CD4-positive, alpha-beta T cell treated with Interferon alpha-2 for 1 hour (primary cell): ENCODE measurements around the gene LPCAT4.
"Not testable (repeated sequence)": the region's sequence is repeated elsewhere in the genome, so short reads cannot be mapped to it uniquely, and the experiment has no call there.

Source experiments
- DNase-seq, 2 donors: peaks; one replicate each; pipeline ENCODE4 v3.0.0-alpha.2; 2020 to 2022

LPCAT4 gene

DNA sequence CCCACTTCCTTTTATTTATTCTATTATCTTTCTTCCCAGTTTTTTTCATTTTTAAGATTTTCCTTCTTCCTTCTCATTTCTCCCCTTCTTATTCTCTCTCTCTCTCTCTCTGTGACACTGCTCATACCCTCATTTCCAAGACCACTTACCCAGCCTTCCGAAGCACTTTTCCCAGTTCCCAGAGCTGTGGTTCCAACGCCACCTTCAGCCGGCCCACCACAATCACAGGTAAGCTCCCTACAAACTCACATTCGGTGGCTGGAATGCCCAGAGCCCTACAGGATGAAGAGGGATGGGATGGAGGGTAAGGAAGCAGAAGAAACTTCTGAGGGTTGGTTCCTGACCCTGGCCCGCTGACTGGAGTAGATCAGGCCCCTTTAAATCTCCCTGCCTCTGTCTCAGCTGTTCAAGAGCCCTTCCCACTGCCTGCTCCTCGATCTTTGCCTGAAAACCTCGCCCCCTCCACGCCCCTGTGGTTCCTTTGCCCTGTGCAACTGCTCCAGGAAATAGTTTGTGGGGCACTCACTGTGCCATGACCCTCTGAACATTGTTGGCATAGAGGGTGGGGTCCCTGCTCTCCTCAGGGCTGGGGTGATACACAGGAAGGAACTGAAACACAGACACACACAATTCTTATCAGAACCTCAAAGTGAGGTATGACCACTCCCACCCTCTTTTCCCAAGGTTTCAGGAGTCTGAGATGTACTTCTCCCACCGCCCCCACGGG is 4.8 kb downstream of the LPCAT4 start:
- DNase-seq = no peak

DNA sequence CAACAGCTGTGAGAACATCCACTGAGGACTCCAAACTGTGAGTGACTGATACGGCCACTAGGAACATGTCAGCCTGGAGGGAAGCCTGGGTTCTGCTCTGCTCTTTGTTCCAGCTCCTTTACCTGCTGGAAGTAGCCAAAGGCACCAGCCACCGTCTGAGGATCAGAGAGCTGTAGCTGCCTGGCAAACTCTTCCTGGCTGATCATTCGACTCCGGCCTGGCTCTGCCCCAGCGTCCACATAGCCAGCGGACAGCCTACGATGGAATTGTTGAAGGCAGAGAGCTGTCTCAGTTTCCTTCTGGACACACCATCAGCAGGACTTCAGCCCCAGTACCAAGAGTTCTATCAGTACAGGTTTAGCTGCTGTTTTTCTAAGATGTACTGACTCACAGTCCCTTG is 5.7 kb downstream of the LPCAT4 start:
- no peak for DNase-seq

GRCh38 chr15:34360298-34360697 is 6.7 kb downstream of the LPCAT4 start:
- DNase-seq = no peak

- DNase-seq = no peak
These were observed 7.6 kb downstream of the LPCAT4 start for GRCh38 chr15:34359416-34359815.

DNA sequence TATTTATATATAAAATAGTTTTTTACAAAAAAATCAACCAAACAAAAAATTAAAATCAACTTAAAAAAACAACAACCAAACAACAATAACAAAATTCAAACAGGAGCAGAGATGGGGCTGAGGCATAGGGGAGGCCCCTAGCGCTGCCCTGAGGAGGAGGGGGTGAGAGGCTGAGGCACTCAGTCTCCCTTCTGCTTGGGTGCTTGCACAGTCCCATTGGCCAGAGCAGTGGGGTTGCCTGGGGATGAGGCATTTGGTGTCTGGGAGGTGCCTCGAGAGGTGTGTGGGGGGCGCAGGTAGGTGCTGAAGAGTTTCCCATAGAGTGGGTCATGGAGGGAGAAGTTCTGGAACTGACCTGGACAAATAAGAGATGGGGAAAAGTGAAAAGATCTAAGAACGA is 8.0 kb downstream of the LPCAT4 start:
- no peak for DNase-seq

- DNase-seq = no peak
These were observed 8.6 kb downstream of the LPCAT4 start for GRCh38 chr15:34358367-34358766.

- DNase-seq = no peak
These were observed 9.3 kb downstream of the LPCAT4 start for GRCh38 chr15:34357653-34358052.

DNA sequence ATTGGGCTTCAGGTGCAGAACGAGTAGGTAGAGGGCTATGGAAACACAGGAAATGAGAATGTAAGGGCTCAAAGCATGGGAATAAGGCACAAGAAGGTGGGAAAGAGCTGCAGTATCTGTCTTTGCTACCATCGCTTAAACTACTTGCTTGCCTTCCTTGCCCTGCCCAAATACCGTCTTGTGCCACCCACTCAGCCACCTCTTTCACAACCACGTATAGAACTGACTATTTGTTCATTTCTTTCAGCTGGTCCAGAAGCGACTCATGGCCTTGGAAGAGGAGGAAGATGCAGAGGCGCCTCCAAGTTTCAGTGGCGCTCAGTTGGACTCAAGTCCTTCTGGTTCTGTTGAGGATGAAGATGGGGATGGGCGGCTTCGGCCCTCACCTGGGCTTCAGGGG is 11.8 kb downstream of the LPCAT4 start:
- no peak for DNase-seq

GRCh38 chr15:34354286-34354685 is 12.7 kb downstream of the LPCAT4 start:
- no peak for DNase-seq

DNA sequence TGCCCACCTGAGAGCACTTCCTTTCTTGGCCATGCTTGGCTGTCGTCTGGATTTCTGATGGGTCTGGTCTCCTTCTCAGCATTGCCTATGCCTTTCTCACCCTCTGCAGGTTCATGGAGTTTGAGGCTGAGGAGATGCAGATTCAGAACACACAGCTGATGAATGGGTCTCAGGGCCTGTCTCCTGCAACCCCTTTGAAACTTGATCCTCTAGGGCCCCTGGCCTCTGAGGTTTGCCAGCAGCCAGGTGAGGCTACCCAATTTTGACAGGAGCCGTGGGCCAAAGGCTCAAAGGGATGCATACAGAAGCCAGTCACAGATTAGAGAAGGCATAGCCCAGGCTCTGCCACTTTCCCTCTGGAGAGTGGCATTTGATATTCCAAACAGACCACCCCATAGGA is 13.4 kb downstream of the LPCAT4 start:
- no peak for DNase-seq

- not testable (repeated sequence) for DNase-seq
These were observed 14.0 kb downstream of the LPCAT4 start for GRCh38 chr15:34352996-34353395.

DNA sequence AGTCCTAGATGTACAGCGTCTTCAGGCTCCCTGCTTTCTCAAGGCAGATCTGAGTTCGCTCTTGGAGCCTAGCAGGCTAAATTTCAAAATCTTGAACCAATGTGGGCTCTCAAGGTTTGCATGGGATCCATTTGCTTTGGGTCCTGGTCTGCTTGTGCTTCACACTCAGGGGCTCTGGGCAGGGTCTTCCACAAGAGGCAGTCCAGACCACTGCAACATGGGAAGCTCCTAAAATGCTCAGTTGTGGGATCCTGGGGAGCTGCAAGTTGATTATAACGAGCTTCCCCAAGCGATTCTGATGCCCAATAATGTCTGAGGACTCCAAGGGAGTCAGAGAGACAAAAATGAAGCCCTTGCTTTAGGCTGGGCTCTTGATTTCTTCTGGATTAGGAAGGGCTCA is 17.2 kb downstream of the LPCAT4 start:
- no peak for DNase-seq

- DNase-seq = no peak
These were observed 18.2 kb downstream of the LPCAT4 start for GRCh38 chr15:34348735-34349300.

- DNase-seq = no peak
These were observed 18.9 kb downstream of the LPCAT4 start for GRCh38 chr15:34347951-34348638.

GRCh38 chr15:34342737-34343575 is 24.0 kb downstream of the LPCAT4 start, which contains the start of the genes NOP10 and NUTM1:
NOP10 (minus strand) TSS chr15:34343136; CDS start chr15:34343073, 63 bp downstream.
NUTM1 (plus strand) TSS chr15:34343315; CDS start chr15:34343697, 382 bp downstream.
- DNase-seq = peak; percentile 91 to 95

- not testable (repeated sequence) for DNase-seq
These were observed 24.7 kb downstream of the LPCAT4 start for GRCh38 chr15:34342213-34342736.

DNA sequence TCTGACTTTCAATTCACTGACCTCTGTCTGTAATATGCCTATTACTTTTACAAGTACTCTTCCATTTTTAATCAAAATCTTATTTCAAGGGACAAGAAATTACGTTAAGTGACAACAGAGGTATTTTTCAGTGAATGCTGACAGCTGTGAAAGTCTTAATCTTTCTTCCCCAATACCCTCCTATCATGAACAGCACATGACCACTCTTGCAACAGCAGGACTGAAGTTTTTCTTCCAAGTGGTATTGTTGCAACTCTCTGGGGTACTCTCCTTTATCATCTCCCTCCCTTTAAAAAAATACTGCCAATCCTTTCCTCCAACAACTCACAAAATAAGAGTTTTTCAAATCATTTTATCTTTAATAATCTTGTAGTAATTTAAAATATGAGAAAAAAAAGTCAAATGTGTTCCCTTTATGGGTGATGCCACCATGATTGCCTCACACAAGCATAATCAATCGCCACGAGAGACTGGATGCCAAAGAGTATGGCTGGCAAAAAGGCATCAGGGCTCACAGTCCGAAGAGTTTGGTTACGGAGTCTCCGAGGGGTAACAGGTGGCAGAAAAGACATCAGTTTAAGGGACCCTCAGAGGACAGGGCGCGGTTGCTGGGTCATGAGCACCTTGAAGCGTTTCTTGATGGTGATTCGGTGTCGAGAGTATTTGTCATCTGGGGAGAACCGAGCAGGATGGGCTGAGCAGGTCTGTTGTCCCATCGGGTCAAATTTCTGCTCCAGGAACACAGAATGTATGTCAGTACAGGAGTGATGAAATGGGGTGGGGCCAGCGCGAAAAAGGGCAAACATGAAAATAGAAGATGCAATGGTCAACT is 25.4 kb downstream of the LPCAT4 start:
- no peak for DNase-seq

- DNase-seq = no peak
These were observed 27.1 kb downstream of the LPCAT4 start for GRCh38 chr15:34339946-34340345.

DNA sequence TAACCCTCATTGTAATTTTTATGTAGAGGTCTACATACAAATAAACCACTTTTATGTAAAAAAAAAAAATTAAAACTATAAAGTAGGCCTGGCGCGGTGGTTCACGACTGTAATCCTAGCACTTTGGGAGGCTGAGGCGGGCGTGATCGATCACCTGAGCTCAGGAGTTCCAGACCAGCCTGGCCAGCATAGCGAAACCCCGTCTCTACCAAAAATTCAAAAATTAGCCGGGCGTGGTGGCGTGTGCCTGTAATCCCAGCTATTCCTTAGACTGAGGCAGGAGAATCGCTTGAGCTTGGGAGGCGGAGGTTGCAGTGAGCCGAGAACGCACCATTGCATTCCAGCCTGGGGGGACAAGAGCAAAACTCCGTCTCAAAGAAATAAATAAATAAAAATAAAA is 28.6 kb downstream of the LPCAT4 start:
- no peak for DNase-seq

DNA sequence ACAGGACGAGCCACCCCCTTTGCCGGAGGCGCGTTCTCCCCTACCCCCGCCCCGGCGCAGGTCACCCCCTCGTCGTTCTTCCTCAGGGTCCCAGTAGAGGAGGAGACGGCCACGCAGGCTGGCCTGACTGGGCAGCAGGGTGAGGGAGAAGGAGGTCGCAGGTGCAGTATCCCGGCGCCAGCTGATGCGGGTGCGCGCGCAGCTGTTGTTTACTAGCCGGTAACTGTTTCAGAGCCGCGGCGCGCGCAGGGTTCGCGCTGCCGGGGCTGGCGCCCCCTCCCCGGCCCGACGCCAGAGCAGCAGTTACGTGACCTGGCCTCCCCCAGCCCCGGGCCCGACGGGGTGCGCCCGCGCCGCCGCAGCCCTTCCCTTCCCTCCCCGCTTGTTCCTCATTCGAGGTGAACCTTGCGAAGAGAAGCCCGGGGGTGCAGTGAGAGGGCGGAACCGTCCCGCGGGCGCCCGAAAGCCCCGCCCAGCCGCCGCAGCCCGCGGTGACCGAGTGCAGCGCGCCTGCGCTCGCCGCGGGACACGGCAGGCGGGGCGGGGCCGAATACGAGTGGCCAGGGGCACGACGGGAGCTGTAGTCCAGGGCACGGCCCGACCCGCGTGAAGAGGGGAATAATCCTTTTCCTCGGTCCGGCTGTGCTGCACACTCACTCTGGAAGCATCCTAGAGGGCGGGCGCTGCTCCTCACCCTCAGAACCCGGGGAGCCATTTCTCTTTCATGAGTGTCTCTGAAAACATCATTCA is 29.3 kb downstream of the LPCAT4 start, which contains the start of gene SLC12A6:
TSS of gene SLC12A6 (minus strand) at position 225 of the 750 bp plus-strand sequence. CDS start 1,101 bp downstream, outside the sequence.
- peak; percentile 92 to 93 for DNase-seq
